Hematopoietic multipotent progenitor cell treated with erythropoietin and hydrocortisone succinate and interleukin-3 and kit ligand, for 17 days (in vitro differentiated cells): ENCODE measurements around the gene RADX.
A peak's percentile ranks its signal among the peaks of the same experiment; 100 is the strongest.
"Not testable (repeated sequence)": the region's sequence is repeated elsewhere in the genome, so short reads cannot be mapped to it uniquely, and the experiment has no call there.

Experiments used
- DNase-seq: peaks from one replicate; pipeline ENCODE4 v3.0.0-alpha.2; 2015; ENCODE audit warnings: low spot score

The RADX gene

GRCh38 chrX:106611679-106612392 lies at the start of gene RADX:
TSS of gene RADX (plus strand) at chrX:106611978. CDS start at chrX:106612081, 103 bp downstream.
- DNase-seq, result peak; percentile 34

- no peak for DNase-seq
These were observed 46.8 kb upstream of the RADX start for GRCh38 chrX:106564986-106565385.

- no peak for DNase-seq
These were observed 45.4 kb upstream of the RADX start for GRCh38 chrX:106566362-106566761.

GRCh38 chrX:106581856-106582255 lies 29.9 kb upstream of the RADX start:
- DNase-seq, result no peak

GRCh38 chrX:106585478-106585877 lies 26.3 kb upstream of the RADX start:
- DNase-seq, result no peak

GRCh38 chrX:106588801-106589200 lies 23.0 kb upstream of the RADX start:
- DNase-seq, result no peak

GRCh38 chrX:106599411-106599810 lies 12.4 kb upstream of the RADX start:
- DNase-seq, result no peak

- no peak for DNase-seq
These were observed 5.2 kb upstream of the RADX start for GRCh38 chrX:106606571-106606970.

- no peak for DNase-seq
These were observed 3.8 kb upstream of the RADX start for GRCh38 chrX:106608016-106608415.

GRCh38 chrX:106611317-106611678 lies 480 bp upstream of the RADX start:
- no peak for DNase-seq

GRCh38 chrX:106612393-106612763 lies 600 bp downstream of the RADX start:
- peak; percentile 3 for DNase-seq

- no peak for DNase-seq
These were observed 1.5 kb downstream of the RADX start for GRCh38 chrX:106613277-106613676.

GRCh38 chrX:106615041-106615440 lies 3.3 kb downstream of the RADX start:
- DNase-seq, result no peak

GRCh38 chrX:106619797-106620196 lies 8.0 kb downstream of the RADX start:
- no peak for DNase-seq

GRCh38 chrX:106621836-106622235 lies 10.1 kb downstream of the RADX start:
- no peak for DNase-seq

GRCh38 chrX:106626789-106627188 lies 15.0 kb downstream of the RADX start:
- DNase-seq, result no peak

GRCh38 chrX:106631615-106632014 lies 19.8 kb downstream of the RADX start:
- no peak for DNase-seq

- no peak for DNase-seq
These were observed 38.0 kb downstream of the RADX start for GRCh38 chrX:106649523-106650428.

GRCh38 chrX:106653625-106654024 lies 41.8 kb downstream of the RADX start:
- not testable (repeated sequence) for DNase-seq

GRCh38 chrX:106670631-106671030 lies 58.9 kb downstream of the RADX start:
- DNase-seq, result no peak

- DNase-seq, result no peak
These were observed 60.7 kb downstream of the RADX start for GRCh38 chrX:106672527-106672926.

- no peak for DNase-seq
These were observed 68.9 kb downstream of the RADX start for GRCh38 chrX:106680716-106681115.

- DNase-seq, result no peak
These were observed 72.4 kb downstream of the RADX start for GRCh38 chrX:106684207-106684606.
